Lower leg skin (tissue), 4 donors: ENCODE results near the gene YY1. TPM values are rescaled to one million over a fixed set of nuclear protein-coding genes. Genes with fewer than 3 reads are reported as not detected.
"Not testable (repeated sequence)": the region's sequence is repeated elsewhere in the genome, so short reads cannot be mapped to it uniquely, and the experiment has no call there.

Experiments used
- DNase-seq, 2 donors: peaks; one replicate each; pipeline ENCODE4 v3.0.0-alpha.2; 2019; ENCODE audit warnings: low spot score in 2 of 2
- H3K4me3 ChIP-seq: fragments of 200-600 bp; sonication (generic); 2 replicates; pipeline ENCODE4 v1.5.1; 2017; ENCODE audit warnings: mild to moderate bottlenecking, low read depth; ENCODE audit not compliant: poor library complexity, severe bottlenecking
- POLR2A ChIP-seq, 2 donors: fragments of 450-650 bp; IDR thresholded peaks; one replicate each; pipeline ENCODE4 v1.6.1; 2016 to 2017; ENCODE audit warnings: antibody characterized with exemption in 2 of 2, mild to moderate bottlenecking in 1 of 2, moderate library complexity in 1 of 2
- WGBS, 2 donors: methylation state at CpG; one replicate each; pipeline ENCODE4 v1.1.5; 2018; 5-methylcytosine and 5-hydroxymethylcytosine counted together
- intact Hi-C: fragments of 100-400 bp; cut with DNase I; formaldehyde crosslinking; loops from one replicate; pipeline ENCODE4 v1.15.0; 2023; ENCODE audit warnings: low total_unique reads
- total RNA-seq, 4 donors: library from RNA; depleted of rRNA; stranded (reverse); fragments of >200 nt; gene quantifications; one replicate each; pipeline ENCODE4 v1.1.0, GENCODE V29; 2016
- TF ChIP-seq, protein P1 (sequence below), 3 donors: fragments of 450-650 bp; IDR thresholded peaks; one replicate each; pipeline ENCODE4 v1.5.1; 2016; ENCODE audit warnings: antibody characterized with exemption in 3 of 3, mild to moderate bottlenecking in 3 of 3, moderate library complexity in 2 of 3

The YY1 gene
- total RNA-seq, 4 donors from 2014 or later = 46.7 to 61.5 (median 52.4) TPM

- WGBS, 2 donors = 60 to 66% methylated on average over 11 of the region's 11 CpGs
- H3K4me3 ChIP-seq = no peak overlapping the region
- no peak for TF ChIP-seq POLR2A (IDR thresholded peaks at IDR 0.05)
- TF ChIP-seq, protein P1, sequence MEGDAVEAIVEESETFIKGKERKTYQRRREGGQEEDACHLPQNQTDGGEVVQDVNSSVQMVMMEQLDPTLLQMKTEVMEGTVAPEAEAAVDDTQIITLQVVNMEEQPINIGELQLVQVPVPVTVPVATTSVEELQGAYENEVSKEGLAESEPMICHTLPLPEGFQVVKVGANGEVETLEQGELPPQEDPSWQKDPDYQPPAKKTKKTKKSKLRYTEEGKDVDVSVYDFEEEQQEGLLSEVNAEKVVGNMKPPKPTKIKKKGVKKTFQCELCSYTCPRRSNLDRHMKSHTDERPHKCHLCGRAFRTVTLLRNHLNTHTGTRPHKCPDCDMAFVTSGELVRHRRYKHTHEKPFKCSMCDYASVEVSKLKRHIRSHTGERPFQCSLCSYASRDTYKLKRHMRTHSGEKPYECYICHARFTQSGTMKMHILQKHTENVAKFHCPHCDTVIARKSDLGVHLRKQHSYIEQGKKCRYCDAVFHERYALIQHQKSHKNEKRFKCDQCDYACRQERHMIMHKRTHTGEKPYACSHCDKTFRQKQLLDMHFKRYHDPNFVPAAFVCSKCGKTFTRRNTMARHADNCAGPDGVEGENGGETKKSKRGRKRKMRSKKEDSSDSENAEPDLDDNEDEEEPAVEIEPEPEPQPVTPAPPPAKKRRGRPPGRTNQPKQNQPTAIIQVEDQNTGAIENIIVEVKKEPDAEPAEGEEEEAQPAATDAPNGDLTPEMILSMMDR (IDR thresholded peaks at IDR 0.05) = no peak
- peak in 1 of 2 donors; percentile 85 for DNase-seq
- intact Hi-C loops = no loop called here
Measured at GRCh38 chr14:100281286-100282082, 42.5 kb downstream of the YY1 start.

GRCh38 chr14:100282083-100282350 lies 43.1 kb downstream of the YY1 start:
- WGBS, 2 donors = 95% methylated on average over 7 of the region's 7 CpGs
- no peak for TF ChIP-seq POLR2A (IDR thresholded peaks at IDR 0.05)
- TF ChIP-seq, protein P1 (IDR thresholded peaks at IDR 0.05) = no peak
- DNase-seq = no peak
- H3K4me3 ChIP-seq = no peak overlapping the region
- intact Hi-C loops = no loop called here

GRCh38 chr14:100282766-100283419 lies 43.9 kb downstream of the YY1 start:
- 66 to 84% methylated on average over 9 of the region's 9 CpGs for WGBS, 2 donors
- intact Hi-C loops = no loop called here
- DNase-seq = no peak
- no peak for TF ChIP-seq POLR2A (IDR thresholded peaks at IDR 0.05)
- TF ChIP-seq, protein P1 (IDR thresholded peaks at IDR 0.05) = no peak
- H3K4me3 ChIP-seq = no peak overlapping the region

DNA sequence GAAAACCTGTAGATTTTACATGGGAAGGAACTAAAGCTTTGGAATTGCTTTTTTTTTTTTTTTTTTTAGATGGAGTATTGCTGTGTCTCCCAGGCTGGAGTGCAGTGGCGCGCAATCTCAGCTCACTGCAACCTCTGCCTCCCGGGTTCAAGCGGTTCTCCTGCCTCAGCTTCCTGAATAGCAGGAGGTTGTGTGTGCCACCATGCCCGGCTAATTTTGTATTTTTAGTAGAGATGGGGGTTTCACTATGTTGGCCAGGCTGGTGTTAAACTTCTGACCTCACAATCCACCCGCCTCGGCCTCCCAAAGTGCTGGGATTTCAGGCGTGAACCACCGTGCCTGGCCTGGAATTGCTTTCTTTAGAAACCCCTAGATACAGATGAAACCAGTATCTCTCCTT lies 44.5 kb downstream of the YY1 start:
- peak in 1 of 2 donors; percentile 75 for DNase-seq
- intact Hi-C loops = not testable (repeated sequence)
- 87 to 91% methylated on average over 9 of the region's 9 CpGs for WGBS, 2 donors

GRCh38 chr14:100283984-100284881 lies 45.3 kb downstream of the YY1 start:
- 67 to 68% methylated on average over 26 of the region's 26 CpGs for WGBS, 2 donors
- TF ChIP-seq, protein P1 (IDR thresholded peaks at IDR 0.05) = no peak
- no peak for TF ChIP-seq POLR2A (IDR thresholded peaks at IDR 0.05)
- DNase-seq = peak in 1 of 2 donors; percentile 85
- intact Hi-C loops = no loop called here
- no peak overlapping the region for H3K4me3 ChIP-seq

More for the DNA sequence above, 44.5 kb downstream of the YY1 start:
- not testable (repeated sequence) for H3K4me3 ChIP-seq
